ENCODE measurements around the gene AKAP6.

GRCh38 chr14:32823706-32824105 is 494.6 kb downstream of the AKAP6 start:
- TF ChIP-seq CTCF (IDR thresholded peaks at IDR 0.05 in 2 of 3, conservative IDR thresholded peaks at IDR 0.05 in 1 of 3; ENCODE audit: borderline replicate concordance in 1 of 3, insufficient read depth in 1 of 3, low read depth in 2 of 3, low read length in 2 of 3) (no peak), EZH2 (IDR thresholded peaks at IDR 0.05) (no peak)
